Stimulated activated CD8-positive, alpha-beta memory T cell treated with anti-CD3 and anti-CD28 coated beads, Interleukin-12 subunit alpha, Interleukin-12 subunit beta, amount 100 ng/mL, for 24 hours (primary cell): ENCODE results near the gene NFKB1.

ENCODE experiments used
- DNase-seq: peaks from one replicate; pipeline ENCODE4 v3.0.0-alpha.2; 2020; ENCODE audit errors: extremely low read depth

The NFKB1 gene

GRCh38 chr4:102500352-102500695 is 835 bp upstream of the NFKB1 start:
- DNase-seq: no peak

GRCh38 chr4:102501447-102501696 is 213 bp downstream of the NFKB1 start:
- no peak for DNase-seq

GRCh38 chr4:102502543-102502818 is 1.3 kb downstream of the NFKB1 start:
- DNase-seq: no peak

GRCh38 chr4:102503301-102503746 is 2.2 kb downstream of the NFKB1 start:
- DNase-seq: no peak

- no peak for DNase-seq
Observed at GRCh38 chr4:102503831-102504786, 3.0 kb downstream of the NFKB1 start.

GRCh38 chr4:102504941-102505340 is 3.8 kb downstream of the NFKB1 start:
- no peak for DNase-seq

- no peak for DNase-seq
Observed at GRCh38 chr4:102505708-102506107, 4.5 kb downstream of the NFKB1 start.

GRCh38 chr4:102506523-102506922 is 5.4 kb downstream of the NFKB1 start:
- no peak for DNase-seq

- no peak for DNase-seq
Observed at GRCh38 chr4:102511830-102512605, 10.9 kb downstream of the NFKB1 start.

- DNase-seq: no peak
Observed at GRCh38 chr4:102514298-102514964, 13.3 kb downstream of the NFKB1 start.

- no peak for DNase-seq
Observed at GRCh38 chr4:102517753-102518152, 16.6 kb downstream of the NFKB1 start.

GRCh38 chr4:102518703-102519131 is 17.6 kb downstream of the NFKB1 start:
- no peak for DNase-seq

GRCh38 chr4:102519925-102520324 is 18.8 kb downstream of the NFKB1 start:
- no peak for DNase-seq

- no peak for DNase-seq
Observed at GRCh38 chr4:102521570-102521969, 20.4 kb downstream of the NFKB1 start.

- DNase-seq: no peak
Observed at GRCh38 chr4:102522031-102522440, 20.9 kb downstream of the NFKB1 start.

GRCh38 chr4:102524691-102525090 is 23.5 kb downstream of the NFKB1 start:
- DNase-seq: no peak

- DNase-seq: no peak
Observed at GRCh38 chr4:102525097-102525496, 23.9 kb downstream of the NFKB1 start.

GRCh38 chr4:102525504-102525903 is 24.3 kb downstream of the NFKB1 start:
- no peak for DNase-seq

GRCh38 chr4:102526532-102526931 is 25.4 kb downstream of the NFKB1 start:
- no peak for DNase-seq

- no peak for DNase-seq
Observed at GRCh38 chr4:102527695-102528283, 26.6 kb downstream of the NFKB1 start.

- DNase-seq: no peak
Observed at GRCh38 chr4:102529977-102530376, 28.8 kb downstream of the NFKB1 start.

- DNase-seq: no peak
Observed at GRCh38 chr4:102530986-102531385, 29.8 kb downstream of the NFKB1 start.
